Measurements from ENCODE around the gene DPP3. TPM values are rescaled to one million over a fixed set of nuclear protein-coding genes. Genes with fewer than 3 reads are reported as not detected.

Gene DPP3
- total RNA-seq, 1 experiment from 2014 or later: 180 TPM

DNA sequence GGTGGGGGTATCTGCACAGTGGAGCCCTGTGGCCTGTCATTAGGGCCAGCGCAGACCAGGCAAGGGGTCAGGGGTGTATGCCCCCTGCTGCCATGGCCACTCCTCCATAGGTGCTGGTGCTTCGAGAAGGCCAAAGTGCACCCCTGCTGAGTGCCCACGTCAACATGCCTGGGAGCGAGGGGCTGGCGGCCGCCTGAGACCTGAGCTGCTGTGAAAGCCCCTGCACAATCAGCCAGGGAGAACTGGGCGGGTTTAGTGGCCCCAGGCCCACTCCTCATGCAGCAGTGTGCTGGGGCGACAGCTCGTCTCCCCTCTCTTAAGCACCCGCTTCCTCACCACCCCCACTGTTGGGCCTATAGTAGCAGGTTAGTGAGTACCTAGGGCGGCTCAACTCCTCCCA lies 51.6 kb downstream of the DPP3 start:
- H3K4me1 ChIP-seq (ENCODE audit: control insufficient read depth, insufficient read depth, low read length): no peaks in the 10 kb centered on the region
- H3K4me3 ChIP-seq (ENCODE audit: low read depth in 2 of 2, low read length in 2 of 2): no peak overlapping the region
- H3K27me3 ChIP-seq (ENCODE audit: control insufficient read depth, insufficient read depth, low read length): no peaks in the 10 kb centered on the region
- ChIA-PET CTCF (no interaction called here), POLR2A (no interaction called here)
- no peaks in the 10 kb centered on the region for H3K9me3 ChIP-seq (ENCODE audit: control insufficient read depth, insufficient read depth, low read depth, low read length)
- no peaks in the 10 kb centered on the region for H3K36me3 ChIP-seq (ENCODE audit: control insufficient read depth, insufficient read depth, low read length)
- no peak overlapping the region for H3K27ac ChIP-seq (ENCODE audit: low read length)
- DNase-seq (ENCODE audit: low read depth, low spot score) (no peak), ATAC-seq (no peak)
- TF ChIP-seq, protein P1, sequence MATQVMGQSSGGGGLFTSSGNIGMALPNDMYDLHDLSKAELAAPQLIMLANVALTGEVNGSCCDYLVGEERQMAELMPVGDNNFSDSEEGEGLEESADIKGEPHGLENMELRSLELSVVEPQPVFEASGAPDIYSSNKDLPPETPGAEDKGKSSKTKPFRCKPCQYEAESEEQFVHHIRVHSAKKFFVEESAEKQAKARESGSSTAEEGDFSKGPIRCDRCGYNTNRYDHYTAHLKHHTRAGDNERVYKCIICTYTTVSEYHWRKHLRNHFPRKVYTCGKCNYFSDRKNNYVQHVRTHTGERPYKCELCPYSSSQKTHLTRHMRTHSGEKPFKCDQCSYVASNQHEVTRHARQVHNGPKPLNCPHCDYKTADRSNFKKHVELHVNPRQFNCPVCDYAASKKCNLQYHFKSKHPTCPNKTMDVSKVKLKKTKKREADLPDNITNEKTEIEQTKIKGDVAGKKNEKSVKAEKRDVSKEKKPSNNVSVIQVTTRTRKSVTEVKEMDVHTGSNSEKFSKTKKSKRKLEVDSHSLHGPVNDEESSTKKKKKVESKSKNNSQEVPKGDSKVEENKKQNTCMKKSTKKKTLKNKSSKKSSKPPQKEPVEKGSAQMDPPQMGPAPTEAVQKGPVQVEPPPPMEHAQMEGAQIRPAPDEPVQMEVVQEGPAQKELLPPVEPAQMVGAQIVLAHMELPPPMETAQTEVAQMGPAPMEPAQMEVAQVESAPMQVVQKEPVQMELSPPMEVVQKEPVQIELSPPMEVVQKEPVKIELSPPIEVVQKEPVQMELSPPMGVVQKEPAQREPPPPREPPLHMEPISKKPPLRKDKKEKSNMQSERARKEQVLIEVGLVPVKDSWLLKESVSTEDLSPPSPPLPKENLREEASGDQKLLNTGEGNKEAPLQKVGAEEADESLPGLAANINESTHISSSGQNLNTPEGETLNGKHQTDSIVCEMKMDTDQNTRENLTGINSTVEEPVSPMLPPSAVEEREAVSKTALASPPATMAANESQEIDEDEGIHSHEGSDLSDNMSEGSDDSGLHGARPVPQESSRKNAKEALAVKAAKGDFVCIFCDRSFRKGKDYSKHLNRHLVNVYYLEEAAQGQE (IDR thresholded peaks at IDR 0.05; ENCODE audit: insufficient read depth in 1 of 2, low read depth in 2 of 2, low read length in 1 of 2): no peak
- no peak for TF ChIP-seq SIN3A (IDR thresholded peaks at IDR 0.05; ENCODE audit: borderline replicate concordance, insufficient read depth, low read depth, low read length)
- TF ChIP-seq, protein P2, sequence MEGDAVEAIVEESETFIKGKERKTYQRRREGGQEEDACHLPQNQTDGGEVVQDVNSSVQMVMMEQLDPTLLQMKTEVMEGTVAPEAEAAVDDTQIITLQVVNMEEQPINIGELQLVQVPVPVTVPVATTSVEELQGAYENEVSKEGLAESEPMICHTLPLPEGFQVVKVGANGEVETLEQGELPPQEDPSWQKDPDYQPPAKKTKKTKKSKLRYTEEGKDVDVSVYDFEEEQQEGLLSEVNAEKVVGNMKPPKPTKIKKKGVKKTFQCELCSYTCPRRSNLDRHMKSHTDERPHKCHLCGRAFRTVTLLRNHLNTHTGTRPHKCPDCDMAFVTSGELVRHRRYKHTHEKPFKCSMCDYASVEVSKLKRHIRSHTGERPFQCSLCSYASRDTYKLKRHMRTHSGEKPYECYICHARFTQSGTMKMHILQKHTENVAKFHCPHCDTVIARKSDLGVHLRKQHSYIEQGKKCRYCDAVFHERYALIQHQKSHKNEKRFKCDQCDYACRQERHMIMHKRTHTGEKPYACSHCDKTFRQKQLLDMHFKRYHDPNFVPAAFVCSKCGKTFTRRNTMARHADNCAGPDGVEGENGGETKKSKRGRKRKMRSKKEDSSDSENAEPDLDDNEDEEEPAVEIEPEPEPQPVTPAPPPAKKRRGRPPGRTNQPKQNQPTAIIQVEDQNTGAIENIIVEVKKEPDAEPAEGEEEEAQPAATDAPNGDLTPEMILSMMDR (IDR thresholded peaks at IDR 0.05): no peak
- TF ChIP-seq TCF7L2 (IDR thresholded peaks at IDR 0.05; ENCODE audit: low read depth, low read length): no peak
- TF ChIP-seq POLR2AphosphoS5 (IDR thresholded peaks at IDR 0.05; ENCODE audit: low read depth, low read length): no peak
- BruUV-seq (replicated peaks): no TSS peak
- intact Hi-C loops (cut with micrococcal nuclease; ENCODE audit: unreplicated experiment): no loop called here
- in situ Hi-C loops (cut with HindIII; ENCODE audit: low pct_unique_long_range_greater_than_20kb, low sequenced_read_pairs): no loop called here

DNA sequence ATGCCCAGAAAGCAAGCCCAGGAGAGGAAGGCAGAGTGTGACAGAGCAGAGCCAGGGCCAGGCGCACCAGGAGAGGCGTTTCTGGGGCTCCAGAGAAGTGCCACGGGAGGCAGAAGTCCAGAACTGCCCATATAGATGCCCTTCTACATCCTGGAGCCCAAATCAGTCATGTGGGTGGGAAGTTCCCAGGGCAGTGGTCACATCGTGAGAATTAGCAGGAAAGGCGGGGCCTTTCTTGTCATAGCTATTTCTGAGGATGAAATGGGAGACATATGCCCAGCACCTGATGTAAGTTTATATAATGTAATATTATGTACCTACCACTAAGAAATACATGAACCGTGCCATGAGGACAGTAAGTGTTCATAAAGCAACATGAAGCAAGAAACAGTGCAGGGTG lies 52.5 kb downstream of the DPP3 start:
- Histone ChIP-seq H3K9me3 (ENCODE audit: control insufficient read depth, insufficient read depth, low read depth, low read length) (no peaks in the 10 kb centered on the region), H3K27me3 (ENCODE audit: control insufficient read depth, insufficient read depth, low read length) (no peaks in the 10 kb centered on the region), H3K27ac (ENCODE audit: low read length) (no peak overlapping the region), H3K4me1 (ENCODE audit: control insufficient read depth, insufficient read depth, low read length) (no peaks in the 10 kb centered on the region), H3K4me3 (ENCODE audit: low read depth in 2 of 2, low read length in 2 of 2) (no peak overlapping the region), H3K36me3 (ENCODE audit: control insufficient read depth, insufficient read depth, low read length) (no peaks in the 10 kb centered on the region)
- intact Hi-C loops (cut with micrococcal nuclease; ENCODE audit: unreplicated experiment) (no loop called here), in situ Hi-C loops (cut with HindIII; ENCODE audit: low pct_unique_long_range_greater_than_20kb, low sequenced_read_pairs) (no loop called here)
- ATAC-seq: no peak
- ChIA-PET CTCF (no interaction called here), POLR2A (no interaction called here)
- no TSS peak for BruUV-seq (replicated peaks)
- TF ChIP-seq SIN3A (IDR thresholded peaks at IDR 0.05; ENCODE audit: borderline replicate concordance, insufficient read depth, low read depth, low read length): no peak
- no peak for TF ChIP-seq POLR2AphosphoS5 (IDR thresholded peaks at IDR 0.05; ENCODE audit: low read depth, low read length)
- TF ChIP-seq, protein P2 (IDR thresholded peaks at IDR 0.05): no peak
- TF ChIP-seq TCF7L2 (IDR thresholded peaks at IDR 0.05; ENCODE audit: low read depth, low read length): no peak
- TF ChIP-seq, protein P1 (IDR thresholded peaks at IDR 0.05; ENCODE audit: insufficient read depth in 1 of 2, low read depth in 2 of 2, low read length in 1 of 2): no peak
- no peak for DNase-seq (ENCODE audit: low read depth, low spot score)

Data from Panc1 (cell line).